ENCODE results near the gene BMI1.

DNA sequence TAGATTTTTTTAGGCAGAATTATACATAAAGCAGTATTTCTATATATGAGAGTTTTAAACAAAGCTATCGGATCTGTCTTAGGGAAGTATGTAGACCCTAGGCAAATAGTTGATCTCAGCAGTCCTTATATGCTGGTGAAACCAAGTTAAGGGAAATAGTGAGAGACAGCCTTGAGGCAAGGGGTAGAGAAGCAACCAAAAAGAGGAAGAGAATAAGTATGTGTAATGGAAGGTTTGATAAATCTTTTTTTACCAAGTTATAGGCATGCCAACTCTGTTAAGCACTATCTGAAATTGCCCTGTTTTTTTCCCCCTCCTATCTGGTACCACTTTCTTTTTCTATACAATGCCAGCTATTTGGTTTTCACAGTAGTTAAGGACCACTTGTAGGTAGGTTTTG, 44.3 kb downstream of the BMI1 start:
- TF ChIP-seq, protein P1, sequence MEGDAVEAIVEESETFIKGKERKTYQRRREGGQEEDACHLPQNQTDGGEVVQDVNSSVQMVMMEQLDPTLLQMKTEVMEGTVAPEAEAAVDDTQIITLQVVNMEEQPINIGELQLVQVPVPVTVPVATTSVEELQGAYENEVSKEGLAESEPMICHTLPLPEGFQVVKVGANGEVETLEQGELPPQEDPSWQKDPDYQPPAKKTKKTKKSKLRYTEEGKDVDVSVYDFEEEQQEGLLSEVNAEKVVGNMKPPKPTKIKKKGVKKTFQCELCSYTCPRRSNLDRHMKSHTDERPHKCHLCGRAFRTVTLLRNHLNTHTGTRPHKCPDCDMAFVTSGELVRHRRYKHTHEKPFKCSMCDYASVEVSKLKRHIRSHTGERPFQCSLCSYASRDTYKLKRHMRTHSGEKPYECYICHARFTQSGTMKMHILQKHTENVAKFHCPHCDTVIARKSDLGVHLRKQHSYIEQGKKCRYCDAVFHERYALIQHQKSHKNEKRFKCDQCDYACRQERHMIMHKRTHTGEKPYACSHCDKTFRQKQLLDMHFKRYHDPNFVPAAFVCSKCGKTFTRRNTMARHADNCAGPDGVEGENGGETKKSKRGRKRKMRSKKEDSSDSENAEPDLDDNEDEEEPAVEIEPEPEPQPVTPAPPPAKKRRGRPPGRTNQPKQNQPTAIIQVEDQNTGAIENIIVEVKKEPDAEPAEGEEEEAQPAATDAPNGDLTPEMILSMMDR (IDR thresholded peaks at IDR 0.05) = no peak
- no peak for TF ChIP-seq POLR2A (IDR thresholded peaks at IDR 0.05)

All from body of pancreas (tissue), 4 donors.